NCI-H2081 (cell line): ENCODE data around the gene RIN1.
"Not testable (repeated sequence)": the region's sequence is repeated elsewhere in the genome, so short reads cannot be mapped to it uniquely, and the experiment has no call there.

Experiments used
- DNase-seq, 2 experiments: peaks; one replicate each; lab custom pipeline; 2025; lab: John Stamatoyannopoulos, UW

Gene RIN1, protein sequence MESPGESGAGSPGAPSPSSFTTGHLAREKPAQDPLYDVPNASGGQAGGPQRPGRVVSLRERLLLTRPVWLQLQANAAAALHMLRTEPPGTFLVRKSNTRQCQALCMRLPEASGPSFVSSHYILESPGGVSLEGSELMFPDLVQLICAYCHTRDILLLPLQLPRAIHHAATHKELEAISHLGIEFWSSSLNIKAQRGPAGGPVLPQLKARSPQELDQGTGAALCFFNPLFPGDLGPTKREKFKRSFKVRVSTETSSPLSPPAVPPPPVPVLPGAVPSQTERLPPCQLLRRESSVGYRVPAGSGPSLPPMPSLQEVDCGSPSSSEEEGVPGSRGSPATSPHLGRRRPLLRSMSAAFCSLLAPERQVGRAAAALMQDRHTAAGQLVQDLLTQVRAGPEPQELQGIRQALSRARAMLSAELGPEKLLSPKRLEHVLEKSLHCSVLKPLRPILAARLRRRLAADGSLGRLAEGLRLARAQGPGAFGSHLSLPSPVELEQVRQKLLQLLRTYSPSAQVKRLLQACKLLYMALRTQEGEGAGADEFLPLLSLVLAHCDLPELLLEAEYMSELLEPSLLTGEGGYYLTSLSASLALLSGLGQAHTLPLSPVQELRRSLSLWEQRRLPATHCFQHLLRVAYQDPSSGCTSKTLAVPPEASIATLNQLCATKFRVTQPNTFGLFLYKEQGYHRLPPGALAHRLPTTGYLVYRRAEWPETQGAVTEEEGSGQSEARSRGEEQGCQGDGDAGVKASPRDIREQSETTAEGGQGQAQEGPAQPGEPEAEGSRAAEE

DNA sequence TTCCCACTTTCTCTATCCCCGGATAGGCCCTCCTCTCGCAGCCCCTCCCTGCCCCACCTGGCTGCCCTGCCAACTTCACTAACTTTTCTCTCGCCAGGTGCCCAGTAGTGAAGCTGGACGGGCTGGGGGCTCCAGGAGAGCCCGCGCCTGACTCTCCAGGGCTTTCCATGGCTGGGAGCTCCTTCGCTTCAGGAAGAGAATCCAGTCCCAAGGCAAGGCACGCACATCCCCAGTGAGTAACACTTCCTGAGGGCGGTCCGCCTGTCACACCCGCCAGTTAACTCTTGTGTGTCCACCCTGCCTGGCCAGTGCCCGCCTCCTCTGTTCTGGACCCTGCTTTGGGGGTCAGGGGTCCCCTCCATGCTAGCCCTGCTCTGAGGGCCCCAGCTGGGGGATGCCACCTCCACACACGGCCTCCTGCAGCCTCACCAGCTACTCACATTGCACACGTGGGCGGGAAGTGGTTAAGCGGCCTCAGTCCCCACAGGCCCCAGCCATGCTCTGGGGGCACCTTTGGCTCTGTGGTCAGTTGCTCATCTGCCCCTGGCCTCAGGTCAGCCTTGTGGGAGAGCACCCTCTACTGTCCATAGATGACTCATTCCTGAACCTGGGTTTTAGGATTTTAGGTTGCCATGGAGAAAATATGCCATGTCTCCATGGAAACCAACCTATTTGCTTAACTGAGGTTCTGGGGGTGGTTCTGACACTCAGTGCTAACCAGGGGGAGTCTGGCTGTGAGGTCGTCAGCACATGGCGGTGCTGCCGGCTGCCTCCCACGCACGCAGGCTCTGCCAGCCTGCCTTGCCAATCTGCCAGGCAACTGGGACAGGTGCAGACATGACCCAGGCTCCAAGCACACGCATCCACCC is at the start of gene RIN1:
TSS of gene RIN1 (minus strand) at position 201 of the 869 bp plus-strand sequence. CDS start at position 169, 32 bp downstream.
- peak; percentile 56 to 77 for DNase-seq

DNA sequence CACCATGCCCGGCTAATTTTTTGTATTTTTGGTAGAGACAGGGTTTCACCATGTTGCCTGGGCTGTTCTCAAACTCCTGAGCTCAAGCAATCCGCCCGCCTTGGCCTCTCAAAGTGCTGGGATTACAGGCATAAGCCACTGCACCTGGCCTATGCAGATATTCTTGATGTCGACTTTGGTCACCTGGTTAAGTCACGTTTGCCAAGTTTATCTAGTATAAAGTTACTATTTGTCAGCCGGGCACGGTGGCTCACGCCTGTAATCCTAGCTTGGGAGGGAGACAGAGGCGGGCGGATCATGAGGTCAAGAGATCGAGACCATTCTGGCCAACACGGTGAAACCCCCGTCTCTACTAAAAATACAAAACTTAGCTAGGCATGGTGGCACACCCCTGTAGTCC is 48.1 kb upstream of the RIN1 start:
- not testable (repeated sequence) for DNase-seq

DNA sequence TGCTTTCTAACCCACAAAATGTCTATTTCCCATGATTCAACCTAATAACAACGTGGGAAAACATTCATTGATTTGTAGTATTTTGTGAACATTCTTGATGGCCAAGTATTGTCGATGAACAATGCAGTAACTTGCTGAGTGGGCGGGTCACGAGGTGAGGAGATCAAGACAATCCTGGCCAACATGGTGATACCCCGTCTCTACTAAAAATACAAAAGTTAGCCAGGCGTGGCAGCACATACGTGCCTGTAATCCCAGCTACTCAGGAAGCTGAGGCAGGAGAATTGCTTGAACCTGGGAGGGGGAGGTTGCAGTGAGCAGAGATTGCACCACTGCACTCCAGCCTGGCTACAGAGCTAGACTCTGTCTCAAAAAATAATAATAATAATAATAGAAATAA is 44.0 kb upstream of the RIN1 start:
- DNase-seq: not testable (repeated sequence)

GRCh38 chr11:66373690-66374287 is 37.6 kb upstream of the RIN1 start:
- not testable (repeated sequence) for DNase-seq

- DNase-seq: no peak
Measured at GRCh38 chr11:66373265-66373664, 37.0 kb upstream of the RIN1 start.

- DNase-seq: peak; percentile 95
Measured at GRCh38 chr11:66371627-66372415, 35.6 kb upstream of the RIN1 start, which contains the start of gene SLC29A2. Gene SLC29A2 (minus strand): TSS chr11:66371760. CDS start chr11:66371591, 169 bp downstream.

DNA sequence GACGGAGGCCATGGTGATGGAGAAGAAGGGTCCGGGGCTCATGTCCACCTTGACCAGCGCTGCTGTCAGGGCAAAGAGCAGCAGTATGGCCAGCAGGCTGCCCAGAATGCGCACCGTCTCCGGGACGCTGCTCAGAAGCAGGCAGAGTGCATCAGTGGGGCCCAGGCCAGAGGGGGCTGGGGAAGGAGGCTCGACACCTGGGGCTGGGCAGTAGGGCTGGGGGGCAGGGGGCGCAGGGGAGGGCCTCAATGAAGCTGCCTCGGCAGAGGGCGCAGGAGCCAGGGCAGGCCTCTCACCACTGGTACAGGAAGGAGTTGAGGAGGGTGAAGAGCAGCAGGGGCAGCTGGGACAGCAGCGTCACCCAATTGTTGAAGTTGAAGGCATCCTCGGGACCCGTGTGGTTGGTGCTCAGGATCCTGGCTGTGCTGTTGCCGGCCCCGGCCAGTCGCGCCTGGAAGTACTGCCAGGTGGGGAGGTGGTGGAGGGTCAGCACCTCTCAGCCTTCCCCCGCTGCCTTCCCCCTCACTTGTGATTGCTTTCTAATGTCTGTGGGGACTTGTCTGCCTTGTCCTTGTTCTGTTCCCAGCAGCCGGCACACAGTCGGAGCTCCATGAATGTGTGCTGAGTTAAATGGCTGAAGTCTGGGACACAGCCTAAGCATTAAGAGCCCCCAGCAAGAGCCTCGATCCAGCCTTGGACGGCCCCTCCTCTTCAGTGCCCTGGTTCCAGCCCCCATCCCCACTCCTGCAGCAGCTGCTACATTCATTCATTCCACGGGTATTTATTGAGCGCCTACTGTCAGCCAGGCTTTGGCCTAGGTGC is 33.0 kb upstream of the RIN1 start:
- no peak for DNase-seq

DNA sequence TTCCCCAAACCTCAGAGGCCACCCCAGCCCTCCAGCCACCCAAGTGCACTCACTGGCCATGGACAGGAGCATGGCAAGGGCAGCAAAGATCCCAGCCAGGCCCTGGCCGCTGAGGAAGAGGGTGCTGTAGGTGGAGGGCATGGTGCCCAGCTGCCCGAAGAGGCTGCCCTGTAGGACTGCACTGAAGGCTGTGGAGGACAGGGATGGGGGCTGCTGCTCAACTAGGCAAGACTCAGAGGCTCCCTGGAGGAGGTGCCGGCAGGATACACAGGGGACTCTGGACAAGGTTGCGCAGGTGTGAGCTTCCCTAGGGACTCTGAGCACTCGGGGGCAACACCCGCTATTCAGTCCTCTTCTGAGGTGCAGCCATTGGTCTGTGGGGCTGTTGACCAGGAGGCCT is 32.2 kb upstream of the RIN1 start:
- DNase-seq: no peak

GRCh38 chr11:66367561-66368312 is 31.5 kb upstream of the RIN1 start:
- no peak for DNase-seq

GRCh38 chr11:66366844-66367477 is 30.7 kb upstream of the RIN1 start:
- no peak for DNase-seq

- no peak for DNase-seq
Measured at GRCh38 chr11:66365711-66366619, 29.7 kb upstream of the RIN1 start.

GRCh38 chr11:66365166-66365565 is 28.9 kb upstream of the RIN1 start:
- DNase-seq: no peak

DNA sequence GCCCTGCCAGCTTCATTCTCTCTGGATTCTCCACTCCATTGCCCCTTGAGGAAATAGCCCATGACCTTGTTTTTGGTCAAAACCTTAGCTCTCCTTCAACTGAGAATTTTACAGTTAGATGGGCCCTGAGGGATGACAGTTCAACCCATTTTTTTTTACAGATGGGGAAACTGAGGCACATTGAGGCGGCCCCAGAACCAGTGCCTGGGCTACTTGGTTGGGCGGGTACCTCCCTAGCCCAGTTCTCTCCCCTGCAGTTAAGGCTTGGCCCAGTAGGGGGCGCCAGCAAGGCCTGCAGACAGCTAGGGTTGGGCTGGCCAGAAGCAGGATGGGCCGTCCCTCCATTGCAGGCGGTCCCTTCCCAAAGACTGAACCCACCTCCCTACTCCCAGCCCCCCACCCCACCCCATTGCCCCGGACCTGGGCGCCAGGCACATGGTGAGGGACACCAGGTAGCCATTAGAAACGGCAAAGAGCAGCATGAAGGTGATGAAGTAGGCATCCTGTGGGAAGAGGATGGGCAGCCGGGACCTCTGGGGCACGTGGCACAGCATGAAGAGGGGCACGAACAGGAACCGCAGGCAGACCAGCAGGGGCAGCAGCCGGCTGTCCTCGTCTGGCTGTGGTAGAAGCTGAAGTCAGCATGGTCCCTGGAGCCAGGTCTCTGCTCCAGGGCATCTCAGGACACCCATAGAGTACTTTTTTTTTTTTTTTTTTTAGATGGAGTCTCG is 27.7 kb upstream of the RIN1 start:
- DNase-seq: peak; percentile 13 to 26

- no peak for DNase-seq
Measured at GRCh38 chr11:66363187-66363601, 27.0 kb upstream of the RIN1 start.

DNA sequence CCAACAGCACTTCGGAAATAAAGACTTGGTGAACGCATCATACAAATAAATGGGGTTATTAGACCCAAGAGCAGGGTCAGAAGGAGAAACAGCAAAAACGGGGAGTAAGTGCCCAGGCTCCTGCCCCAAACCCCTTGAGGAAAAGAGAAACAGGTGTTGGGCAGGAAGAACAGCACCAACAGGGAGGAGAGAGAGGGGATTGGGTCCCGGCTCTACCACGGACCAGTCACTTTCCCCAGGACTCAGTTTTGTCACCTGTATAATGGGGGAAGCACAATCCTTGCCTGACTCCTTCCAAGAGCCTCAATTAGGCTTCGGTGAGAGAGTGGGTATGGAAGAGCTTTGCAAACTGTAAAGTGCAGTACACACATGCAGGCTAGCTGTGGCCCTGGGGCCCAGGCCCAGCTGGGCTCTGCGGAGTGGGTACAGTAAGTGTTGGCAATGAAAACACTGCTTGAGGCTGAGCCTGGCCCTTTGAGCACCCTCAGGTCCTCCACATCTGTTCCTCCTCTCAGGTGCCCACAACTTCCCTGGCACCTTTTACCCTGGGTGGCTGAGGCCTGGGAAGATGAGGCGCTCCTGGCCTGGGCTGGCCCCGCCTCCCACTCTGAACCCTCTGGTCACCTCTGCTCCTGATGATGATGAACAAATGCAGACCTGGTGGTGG is 26.4 kb upstream of the RIN1 start:
- DNase-seq: no peak

DNA sequence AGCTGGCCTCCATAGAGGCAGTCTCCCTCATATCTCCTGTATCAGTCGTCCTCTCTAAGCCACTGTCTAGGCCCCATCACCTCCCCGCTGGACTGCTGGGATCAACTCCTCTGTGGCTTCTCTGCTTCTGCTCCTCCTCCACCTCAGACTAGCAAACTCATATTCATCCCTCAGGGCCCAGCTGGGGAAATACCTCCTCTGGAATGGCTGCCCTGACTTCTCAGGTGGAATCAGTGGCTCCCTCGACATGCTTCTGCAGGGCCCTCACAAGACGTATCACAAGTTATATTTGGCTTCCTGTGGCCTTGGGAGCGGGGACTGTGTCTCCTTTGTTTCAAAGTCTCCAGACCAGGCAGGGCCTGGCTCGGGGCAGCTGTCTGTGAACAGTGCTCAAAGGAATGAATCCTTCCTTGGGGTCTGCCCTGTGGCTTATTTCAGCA is 25.3 kb upstream of the RIN1 start:
- DNase-seq: no peak
